GM19328 (cell line): ENCODE results near the gene CRELD2.

Experiments
- ATAC-seq: cut with Tn5 transposase; IDR thresholded peaks from one replicate; pipeline ENCODE4 v1.9.1; 2021; ENCODE audit warnings: mild to moderate bottlenecking, moderate library complexity; ENCODE audit not compliant: unreplicated experiment

Gene CRELD2

DNA sequence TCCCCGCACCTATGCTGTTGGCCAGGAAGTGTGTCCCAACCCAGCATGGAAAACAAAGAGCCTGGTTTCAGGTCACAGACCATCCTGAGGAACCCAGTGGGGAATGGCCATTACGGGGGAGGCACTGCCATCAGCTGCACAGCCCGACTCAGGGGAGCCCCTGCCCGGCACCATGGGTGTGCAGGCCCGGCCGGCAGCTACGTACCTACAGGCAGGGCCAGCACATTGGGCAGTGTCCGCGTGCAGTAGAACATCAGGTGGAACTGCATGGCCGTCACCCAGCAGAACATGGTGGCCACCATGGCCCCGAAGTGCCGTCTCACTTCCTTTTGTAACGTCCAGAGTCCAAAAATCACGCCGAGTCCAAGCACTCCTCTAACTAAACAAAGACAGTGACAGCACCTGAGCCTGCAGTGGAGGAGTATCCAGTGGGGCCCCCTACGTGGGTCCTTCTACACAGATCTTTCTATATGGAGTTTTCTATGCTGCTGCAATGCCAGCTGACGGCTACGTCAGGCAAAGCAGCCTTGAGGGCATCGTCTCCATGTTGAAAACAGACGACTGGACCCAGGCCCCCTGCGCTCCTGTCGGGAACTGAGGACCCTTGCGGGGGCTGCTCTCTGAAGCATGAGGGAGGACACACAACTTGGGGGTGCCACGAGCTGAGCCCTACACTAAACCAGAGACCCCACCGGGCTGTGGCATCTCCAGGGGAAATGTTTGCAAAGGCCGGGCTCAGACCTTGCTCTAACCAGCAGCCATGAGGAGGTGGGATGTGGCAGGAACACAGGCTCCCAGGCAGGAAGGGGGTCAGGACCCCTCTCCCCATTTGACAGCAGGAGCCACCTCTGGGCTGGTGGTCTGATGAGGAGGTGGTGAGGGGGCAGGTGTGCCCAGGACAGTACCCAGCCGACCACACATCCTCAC lies 7.9 kb upstream of the CRELD2 start:
- no peak for ATAC-seq

DNA sequence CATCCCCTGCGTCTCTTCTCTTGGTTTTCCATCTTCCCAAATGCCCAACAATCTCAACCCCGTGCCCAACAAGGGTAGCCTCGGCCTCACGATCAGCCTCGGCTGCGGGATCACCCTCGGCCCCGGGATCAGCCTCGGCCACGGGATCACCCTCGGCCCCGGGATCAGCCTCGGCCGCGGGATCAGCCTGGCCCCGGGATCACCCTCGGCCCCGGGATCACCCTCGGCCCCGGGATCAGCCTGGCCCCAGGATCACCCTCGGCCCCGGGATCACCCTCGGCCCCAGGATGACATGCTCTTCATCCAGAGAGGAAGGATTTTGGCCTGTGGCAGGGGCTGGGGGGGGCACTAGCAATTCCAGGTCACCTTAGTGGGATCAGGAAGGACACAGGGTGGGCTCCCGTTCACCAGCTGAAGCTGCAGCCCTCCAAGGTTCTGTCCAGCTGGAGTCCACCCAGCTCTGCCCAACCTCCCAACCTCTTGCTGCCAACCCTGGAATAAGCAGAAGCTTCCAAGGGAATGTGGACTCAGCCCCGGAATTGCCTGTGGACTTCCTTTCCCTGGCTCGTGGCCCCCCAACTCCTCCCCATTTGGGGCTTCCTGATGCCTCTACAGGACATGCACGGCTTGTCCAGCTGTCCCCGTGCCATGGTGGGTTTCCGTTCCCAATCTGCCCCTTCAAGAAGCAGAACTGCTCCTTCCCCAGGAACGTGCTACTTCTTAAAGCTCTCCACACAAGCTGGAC lies 6.4 kb upstream of the CRELD2 start:
- no peak for ATAC-seq

DNA sequence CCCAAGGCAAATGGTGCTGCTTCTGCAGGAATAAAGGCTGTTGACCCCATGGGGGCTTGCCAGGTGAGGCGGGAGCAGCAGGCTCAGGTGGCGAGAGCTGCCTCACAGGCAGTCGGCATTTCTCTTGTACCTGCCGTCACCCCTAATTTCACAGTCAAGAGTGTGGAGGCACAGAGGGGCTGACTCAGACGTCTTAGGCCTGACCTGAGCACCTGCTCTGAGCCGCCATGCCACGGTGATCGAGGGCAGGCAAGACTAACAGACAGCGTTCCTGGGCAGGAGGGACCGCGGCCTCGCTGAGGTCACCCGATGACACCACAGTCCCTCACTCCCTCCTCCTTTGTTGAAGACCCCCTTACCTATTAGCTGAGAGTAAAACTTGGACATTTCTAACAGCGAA lies 5.4 kb upstream of the CRELD2 start:
- no peak for ATAC-seq

DNA sequence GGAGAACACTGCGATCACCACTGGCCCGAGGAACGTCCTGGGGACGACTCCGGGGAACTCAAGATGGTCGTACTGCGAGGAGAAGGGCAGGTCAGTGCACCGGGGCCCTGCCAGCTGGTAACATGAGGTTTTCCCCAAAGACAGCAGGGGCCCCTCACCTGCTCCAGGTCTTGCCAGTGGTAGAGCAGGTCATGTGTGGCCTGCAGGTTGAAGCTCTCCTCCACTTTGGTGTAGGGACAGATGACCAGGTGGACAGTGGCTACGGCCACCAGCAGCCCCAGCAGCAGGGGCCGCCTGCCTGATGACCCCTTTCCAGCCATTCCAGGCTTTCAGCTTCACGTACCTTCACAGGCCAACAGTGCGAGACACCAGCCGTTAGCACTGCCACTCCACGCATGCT lies 5.0 kb upstream of the CRELD2 start:
- ATAC-seq: no peak

DNA sequence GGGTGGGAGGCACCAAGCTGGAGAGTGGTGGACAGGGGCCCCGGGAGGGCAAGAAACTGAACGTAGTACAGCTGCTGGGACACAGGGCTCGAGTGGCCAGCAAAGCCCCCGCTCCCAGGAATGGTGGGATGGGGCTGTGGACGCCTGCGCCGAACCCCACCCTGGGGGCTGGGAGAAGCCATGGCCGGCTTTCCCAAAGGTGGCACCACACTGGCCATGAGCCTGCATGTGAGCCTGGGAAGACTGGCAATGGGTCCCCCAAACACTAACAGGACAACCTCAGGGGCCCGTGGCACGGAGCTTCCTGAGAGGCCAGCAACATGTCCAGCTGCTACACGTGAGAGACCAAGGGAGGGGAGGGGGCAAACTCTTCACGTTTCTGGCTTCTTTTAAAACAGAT lies 4.2 kb upstream of the CRELD2 start:
- no peak for ATAC-seq

DNA sequence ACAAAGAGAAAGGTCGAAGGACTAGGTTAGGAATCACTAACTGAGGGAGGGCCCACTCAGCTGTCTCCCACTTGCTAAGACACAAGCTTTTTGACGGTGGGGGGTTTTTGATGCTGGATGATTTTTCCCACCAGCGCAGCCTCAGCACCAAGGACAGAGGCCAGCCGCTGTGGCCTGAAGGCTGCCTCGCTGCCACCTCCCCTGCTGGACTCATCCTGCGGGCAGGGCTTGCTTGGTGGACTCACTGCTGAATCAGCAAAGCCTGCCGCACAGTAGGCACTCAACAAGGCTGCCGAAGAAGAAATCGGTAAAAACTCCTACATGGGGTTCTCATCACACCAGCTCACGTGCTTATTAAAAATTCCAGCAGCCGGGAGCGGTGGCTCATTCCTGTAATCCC lies 2.8 kb upstream of the CRELD2 start:
- no peak for ATAC-seq

DNA sequence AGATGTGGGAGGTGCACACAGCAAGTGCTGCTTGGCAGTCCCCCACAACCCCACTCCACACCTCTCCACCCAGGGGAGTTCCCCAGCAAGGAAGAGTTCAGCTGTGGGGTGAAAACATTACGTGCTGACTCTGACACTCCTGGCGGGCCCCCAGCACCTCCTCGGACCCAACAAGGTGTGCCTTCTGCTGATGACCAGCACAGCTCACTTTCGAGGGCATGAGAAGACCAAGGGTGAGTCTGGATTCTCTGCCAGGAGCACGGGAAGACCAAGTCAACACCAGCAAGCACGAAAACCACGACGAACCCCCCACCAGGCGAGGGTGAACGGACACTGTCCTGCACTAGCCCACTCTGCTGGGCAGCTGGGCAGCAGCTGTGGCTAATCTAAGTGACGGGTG lies 1.6 kb upstream of the CRELD2 start:
- no peak for ATAC-seq

DNA sequence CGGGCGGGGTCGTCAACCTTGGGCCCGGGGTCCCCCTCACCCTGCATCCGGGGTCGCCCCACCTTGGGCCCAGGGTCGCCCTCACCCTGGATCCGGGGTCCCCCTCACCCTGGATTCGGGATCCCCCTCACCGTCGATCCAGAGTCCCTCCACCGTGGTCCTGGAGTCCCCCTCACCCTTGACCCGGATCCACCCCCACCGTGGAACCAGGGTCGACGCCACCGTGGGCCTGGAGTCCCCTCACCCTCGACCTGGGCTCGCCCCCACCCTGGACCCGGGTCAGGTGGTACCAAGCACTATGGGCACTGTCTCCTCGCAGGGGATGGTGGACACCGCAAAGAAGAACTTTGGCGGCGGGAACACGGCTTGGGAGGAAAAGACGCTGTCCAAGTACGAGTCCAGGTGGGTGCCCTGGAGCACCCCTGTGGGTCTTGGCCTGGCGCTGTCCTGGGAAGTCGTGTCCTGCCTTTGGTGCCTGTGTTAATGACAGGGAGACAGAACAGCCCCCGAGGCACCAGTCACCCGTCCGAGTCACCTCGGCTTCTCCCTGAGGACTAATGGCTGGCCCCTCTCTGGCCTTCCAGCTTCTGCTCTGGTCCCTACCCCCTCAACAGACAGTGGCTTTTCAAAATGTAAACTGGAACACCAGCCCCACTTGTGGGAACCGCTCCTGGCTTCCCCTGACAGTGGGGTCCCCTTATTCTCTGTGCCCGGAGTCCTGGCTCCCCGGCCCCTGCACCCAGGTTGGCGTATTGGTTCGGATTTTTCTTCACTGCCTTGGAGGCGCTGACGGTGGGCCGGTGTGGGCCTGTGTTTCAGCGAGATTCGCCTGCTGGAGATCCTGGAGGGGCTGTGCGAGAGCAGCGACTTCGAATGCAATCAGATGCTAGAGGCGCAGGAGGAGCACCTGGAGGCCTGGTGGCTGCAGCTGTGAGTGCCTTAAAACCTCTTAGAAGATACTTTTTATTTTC lies 762 bp downstream of the CRELD2 start:
- no peak for ATAC-seq

DNA sequence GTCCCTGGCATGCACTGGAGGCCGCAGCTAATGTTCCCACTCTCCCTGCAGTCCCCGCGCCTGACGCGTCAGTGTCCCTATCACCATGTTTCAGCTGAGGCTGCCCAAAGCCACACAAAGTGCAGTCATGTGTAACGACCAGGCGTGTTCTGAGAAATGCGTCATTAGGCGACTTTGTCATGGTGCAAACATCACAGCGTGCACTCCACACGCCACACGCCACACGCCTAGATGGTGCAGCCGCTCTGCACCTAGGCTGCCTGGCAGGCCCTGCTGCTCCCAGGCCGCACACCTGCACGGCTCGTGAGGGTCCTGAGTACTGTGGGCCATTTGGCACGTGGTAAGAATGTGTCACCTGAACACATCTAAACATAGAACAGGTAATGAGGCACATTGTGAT lies 2.4 kb downstream of the CRELD2 start:
- ATAC-seq: no peak

DNA sequence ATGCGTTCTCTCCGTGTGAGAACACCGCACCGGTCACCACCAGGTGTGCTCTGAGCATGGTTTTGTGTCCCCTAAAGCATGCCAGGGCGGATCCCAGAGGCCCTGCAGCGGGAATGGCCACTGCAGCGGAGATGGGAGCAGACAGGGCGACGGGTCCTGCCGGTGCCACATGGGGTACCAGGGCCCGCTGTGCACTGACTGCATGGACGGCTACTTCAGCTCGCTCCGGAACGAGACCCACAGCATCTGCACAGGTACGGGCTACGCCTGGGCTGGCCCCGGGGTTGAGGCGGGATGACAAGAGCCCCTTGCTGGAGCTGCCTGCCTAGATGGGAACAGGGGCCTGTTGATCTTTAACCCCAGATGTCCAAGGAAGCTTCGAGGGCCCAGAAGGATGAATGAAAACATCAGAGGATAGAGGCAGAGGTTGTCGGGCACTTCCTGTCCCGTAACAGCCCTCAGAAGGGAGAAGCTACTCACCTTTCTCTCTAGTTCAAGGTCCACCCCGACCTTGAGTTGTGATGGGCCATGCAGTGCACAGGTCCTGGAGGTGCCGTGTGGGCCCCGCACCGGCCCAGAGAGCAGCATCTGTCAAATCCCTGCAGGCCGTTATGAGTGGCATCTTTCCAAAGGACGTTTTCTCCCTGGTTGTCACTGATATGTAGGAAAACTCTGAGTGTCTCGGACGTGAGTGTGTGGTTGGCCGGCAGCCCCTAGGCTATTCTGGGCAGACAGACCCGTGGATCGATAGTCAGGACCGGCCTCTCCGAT lies 3.3 kb downstream of the CRELD2 start:
- ATAC-seq: no peak

DNA sequence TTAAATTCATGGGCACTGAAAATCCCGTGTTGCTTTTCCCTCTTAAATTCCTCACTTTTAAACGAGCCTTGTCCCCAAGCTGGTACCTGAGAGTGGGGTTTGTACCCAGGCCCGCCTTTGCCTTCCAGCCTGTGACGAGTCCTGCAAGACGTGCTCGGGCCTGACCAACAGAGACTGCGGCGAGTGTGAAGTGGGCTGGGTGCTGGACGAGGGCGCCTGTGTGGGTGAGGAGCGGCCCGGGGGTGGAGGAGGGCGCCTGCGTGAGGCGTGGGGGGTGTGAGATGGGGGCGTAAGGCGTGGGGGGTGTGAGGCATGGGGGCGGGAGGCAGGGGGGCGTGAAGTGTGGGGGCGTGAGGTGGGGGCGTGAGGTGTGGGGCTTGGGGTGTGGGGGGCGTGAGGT lies 4.0 kb downstream of the CRELD2 start:
- no peak for ATAC-seq

DNA sequence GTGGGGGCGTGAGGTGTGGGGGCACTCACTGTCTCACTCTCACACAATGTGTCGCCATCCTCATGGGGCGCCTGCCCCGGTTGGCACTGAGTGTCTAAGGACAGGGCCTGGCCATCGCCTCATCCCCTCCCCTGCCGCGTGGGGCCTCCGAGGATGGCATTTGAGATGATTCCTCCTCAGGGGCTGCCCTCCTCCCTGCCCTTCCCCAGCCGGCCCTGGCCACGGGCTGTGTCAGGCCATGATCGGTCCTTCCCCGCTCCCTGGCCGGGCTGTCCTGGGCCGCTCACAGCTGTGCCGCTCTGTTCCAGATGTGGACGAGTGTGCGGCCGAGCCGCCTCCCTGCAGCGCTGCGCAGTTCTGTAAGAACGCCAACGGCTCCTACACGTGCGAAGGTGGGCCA lies 4.5 kb downstream of the CRELD2 start:
- ATAC-seq: no peak

DNA sequence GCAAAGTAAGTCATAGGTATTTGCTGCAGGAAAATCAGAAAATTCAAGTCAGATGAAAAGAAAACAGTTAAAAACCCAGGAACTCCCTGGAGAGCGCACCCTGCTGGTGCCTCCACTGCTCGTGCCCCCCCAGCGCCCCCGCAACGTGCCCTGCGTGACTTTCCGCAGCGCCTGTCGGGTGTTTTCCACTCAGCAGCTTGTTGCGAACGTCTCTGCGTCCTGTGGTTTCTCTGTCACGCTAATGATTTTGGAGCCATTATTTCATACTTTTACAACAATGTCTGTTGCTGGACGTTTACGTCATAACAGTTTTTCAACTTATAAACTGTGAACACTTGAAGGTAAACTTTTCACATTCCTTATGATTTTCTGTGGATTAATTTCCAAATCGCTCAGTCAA lies 5.0 kb downstream of the CRELD2 start:
- no peak for ATAC-seq

DNA sequence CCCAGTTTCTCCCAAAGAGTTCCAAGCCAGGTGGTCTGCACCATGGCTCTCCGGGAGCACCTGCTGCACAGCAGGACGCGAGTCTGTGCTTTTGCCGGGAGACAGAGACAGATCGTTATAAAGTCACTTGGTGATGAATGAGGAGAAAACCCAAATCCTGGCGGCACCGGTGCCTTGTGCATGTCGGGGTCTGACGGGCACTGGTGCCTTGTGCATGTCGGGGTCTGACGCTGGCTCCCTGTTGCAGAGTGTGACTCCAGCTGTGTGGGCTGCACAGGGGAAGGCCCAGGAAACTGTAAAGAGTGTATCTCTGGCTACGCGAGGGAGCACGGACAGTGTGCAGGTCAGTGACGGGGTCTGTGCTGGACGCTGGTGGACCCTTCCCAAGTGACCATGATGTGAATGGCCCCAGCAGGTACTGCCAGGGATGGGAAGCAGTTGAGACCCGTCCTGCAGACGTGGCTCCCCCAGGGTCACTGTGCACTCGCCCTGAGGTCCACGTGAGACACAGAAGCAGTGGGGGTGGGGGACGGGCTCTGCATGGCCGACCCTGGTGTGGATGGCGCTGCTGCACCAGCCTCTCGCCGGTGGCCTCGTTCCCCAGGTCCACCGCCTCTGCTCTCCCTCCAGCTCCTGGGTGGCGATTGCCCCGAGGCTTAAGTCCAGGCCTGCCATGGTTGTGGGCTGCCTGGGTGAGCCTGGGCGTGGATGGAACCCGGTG lies 5.8 kb downstream of the CRELD2 start:
- ATAC-seq: no peak

DNA sequence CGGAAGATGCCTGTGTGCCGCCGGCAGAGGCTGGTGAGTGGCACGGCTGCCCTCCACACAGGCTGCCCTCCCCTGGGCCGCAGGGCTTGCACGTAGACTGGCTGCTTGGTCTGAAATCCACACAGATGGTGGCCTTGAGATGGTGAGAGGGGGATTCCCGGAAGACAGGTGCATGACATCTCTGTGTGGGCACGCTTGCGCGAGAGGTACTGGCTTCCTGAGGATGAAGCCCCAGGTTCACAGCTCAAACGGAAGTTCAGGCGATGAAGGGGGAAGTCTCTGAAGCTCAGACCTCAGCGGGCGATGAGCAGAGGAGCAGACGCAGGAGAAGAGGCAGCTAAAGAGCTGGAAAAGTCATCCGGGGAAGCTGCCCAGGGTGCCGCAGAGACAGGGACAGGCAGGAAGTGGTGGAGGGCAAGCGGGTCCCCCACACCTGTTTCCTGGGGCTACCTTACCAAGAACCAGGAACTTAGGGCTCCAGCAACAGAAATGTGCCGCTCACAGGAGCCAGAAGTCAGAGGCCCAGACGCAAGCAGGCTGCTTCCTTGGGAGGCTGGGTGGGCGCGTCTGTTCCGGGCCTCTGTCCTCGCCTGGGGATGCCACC lies 7.2 kb downstream of the CRELD2 start:
- no peak for ATAC-seq

DNA sequence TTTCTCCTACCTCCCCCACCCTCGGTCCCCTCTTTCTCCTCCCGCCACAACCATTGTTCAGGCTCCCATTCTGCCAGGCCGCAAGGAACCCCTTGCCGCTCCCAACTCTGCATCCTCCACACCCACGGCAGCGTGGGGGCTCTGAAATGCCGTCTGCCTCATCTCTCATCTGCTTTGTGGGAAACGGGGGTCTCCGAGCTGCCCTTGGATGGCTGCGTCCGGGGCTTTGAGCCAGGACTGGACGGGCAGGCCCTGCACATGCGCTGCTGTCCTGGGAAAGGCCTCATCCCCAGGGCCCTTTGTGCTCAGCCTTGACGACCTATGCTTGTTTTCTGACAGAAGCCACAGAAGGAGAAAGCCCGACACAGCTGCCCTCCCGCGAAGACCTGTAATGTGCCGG lies 8.5 kb downstream of the CRELD2 start:
- no peak for ATAC-seq

DNA sequence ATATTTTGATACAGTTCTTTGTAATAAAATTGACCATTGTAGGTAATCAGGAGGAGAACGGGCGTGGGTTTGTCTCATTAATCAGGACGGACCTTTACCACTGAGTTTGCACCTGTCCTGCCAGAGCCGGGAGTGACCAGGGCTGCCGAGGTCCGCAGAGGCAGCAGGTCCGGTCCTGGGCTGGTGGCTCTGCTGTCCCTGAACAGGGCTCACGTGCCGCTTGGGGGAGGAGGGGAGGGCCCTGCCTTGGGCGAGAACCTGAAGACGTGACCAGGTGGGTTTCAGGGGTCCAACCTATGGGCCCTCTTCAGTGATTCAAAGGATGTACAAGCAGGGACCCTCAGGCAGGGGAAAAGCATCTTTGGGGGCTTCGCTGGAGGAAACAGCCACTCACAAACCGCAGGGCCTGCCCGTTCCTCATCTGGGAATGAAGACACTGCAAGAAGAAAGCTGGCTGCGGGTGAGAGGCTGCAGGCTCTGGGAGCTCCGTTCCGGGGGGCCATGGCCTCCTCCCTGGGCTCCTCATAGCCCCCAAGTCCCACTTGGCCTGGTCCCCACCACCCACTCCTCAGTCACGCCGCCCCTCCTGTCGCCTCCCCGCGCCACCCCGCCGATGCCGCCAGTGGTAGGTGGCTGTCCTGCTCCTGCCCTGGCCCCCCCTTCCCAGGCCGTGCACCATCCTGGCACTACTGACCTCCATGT lies 9.2 kb downstream of the CRELD2 start:
- ATAC-seq: no peak

DNA sequence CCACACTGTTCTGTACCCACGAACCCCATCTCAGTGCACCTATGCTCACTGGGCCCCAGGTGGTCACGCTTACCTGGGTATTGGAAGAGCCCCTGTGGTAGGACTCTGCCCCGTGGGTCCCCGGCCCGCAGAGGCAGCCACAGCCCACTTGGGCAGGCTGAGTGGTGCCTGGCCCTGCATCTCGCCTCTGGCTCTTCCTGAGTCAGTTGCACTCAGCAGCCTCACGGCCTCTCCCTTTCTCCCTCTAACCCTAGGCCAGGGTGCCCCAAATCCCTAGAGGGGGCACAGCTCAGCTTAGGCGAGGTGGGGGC lies 9.7 kb downstream of the CRELD2 start:
- ATAC-seq: no peak
